ENCODE measurements around the gene SMIM23.

Gene SMIM23

GRCh38 chr5:171785517-171785916, at the start of gene SMIM23:
Gene SMIM23, plus strand, starts transcription at chr5:171785817. Its CDS starts 55 bp downstream, at chr5:171785872.
- DNase-seq (ENCODE audit: low read depth in 1 of 2, low spot score in 1 of 2) = no peak

DNA sequence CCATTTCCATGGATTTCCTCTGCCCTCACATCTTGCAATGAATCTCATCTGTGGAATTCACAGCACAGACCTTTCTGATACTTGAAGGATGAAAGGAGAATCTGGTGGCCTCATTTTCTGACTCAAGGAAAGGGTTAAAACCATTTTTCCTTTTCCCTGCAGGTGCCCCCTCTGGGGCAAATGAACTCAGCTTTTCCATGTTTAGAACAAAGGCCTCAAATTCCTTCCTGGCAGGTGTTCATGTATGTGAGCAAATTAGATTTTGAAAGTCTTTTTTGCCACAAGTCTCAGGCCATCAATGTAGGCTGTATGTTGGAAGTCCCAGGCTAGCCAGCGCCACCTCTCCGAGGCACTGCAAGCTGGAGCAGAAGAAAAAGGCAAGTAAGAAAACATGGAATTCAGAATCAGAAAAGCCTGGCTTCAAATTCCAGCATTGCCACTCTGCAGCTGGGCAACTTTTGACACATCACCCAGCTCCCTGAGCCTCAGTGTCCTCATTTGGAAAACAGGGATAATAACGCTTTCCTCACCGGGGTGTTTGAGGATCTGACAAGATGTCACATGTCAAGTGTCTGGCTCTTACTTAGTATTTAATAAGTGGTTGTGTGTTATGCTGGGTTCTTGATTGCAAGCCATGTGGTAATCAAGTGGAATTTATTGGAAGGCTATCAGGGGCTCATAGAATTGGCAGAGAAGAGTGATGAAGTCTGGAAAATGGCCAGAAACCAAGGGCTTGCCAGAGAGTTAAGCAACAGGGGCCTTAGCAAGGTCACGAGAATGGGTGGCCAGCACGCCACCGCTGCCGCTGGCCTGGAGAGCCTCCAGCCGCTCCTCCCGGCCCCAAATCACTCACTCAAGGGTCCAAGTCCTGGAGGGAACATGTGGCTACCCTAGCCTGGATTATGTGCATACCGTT, 48.4 kb upstream of the SMIM23 start:
- DNase-seq (ENCODE audit: low read depth in 1 of 2, low spot score in 1 of 2) = no peak

DNA sequence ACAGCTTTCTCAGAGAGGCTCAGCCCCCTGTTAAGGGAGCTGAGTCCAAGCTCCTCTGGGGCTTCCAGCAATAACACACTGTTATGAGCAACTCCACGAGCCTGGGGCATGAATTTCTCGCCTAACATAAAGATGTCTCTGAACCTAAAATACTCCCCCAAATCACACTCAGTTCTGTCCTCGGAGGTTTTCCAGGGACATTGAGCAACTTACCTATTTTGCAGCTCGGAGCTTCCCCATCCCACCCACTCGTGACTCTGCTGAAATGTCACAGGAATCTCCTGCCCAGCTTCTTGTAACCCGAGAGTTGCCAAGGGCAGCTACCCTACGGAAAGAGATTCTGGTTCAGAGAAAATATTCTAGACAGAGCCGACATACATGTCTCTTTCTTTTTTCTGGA, 47.1 kb upstream of the SMIM23 start:
- no peak for DNase-seq (ENCODE audit: low read depth in 1 of 2, low spot score in 1 of 2)

DNA sequence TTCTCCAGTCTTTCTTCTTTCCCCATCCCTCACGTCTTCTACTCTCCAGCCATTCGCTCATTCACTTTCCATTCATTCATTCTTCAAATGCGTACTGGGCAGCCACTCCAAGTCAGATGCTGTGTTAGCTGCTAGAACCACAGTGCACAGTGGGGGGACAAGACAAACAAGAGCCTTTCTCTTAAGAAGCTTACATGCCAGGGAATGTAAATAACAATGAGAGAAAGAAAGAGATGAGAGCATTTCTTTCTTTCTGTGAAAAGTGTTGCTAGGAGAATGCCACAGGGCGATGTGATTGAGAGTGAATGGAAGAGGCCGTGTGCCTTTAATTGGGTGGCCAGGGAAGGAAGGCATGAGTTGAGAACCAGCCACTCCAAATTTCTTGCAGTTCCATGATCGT, 46.3 kb upstream of the SMIM23 start:
- no peak for DNase-seq (ENCODE audit: low read depth in 1 of 2, low spot score in 1 of 2)

DNA sequence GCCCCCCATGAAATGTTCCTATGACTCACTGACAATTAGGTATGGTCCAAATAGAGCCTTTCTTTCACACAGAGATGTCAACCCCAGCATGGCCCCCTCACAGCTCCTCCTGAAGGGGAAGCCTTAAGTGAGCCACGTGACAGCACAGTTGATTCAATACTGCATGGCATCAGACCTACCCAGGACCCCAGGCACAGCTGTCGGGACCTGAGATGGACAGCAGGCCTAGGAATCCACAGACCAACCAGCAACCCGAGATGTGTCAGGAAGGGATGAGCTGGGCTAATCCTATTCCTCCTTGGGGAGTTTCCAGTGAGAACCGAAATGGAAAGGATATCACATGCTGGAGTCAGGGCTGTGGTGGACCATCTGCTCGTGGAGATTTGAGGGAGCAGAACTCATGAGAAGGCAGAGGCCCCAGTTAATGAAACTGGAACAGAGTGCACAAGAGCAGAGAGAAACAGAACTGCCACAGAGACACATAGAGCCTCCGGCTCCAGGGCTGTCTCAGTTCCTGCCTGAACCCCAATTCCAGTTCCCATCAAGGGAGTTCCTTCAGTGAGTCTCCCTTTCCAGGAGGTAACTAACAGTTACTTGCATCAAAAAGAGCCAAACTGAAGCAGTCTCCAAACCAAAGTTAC, 42.1 kb upstream of the SMIM23 start:
- DNase-seq (ENCODE audit: low read depth in 1 of 2, low spot score in 1 of 2) = no peak

DNA sequence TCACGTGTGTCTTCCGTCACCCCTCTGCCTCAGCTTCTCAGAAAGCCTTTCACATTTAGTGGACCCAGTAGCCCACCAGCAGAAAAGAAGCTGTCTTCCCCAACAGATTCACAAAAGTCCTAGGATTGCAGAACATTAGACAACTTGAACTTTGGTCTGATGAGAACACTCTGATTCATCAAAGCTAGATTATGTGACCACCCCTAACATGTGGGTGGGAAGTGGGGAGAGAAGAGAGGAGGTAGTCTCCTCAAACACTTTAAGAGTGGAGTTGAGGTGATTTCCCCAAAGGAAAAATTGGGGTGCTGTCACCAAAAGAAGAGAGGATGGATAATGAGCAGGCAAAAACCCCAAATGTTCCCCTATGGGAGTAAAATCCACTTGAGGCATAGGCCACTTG, 41.4 kb upstream of the SMIM23 start:
- no peak for DNase-seq (ENCODE audit: low read depth in 1 of 2, low spot score in 1 of 2)

- no peak for DNase-seq (ENCODE audit: low read depth in 1 of 2, low spot score in 1 of 2)
These were observed 40.7 kb upstream of the SMIM23 start for GRCh38 chr5:171744882-171745281.

DNA sequence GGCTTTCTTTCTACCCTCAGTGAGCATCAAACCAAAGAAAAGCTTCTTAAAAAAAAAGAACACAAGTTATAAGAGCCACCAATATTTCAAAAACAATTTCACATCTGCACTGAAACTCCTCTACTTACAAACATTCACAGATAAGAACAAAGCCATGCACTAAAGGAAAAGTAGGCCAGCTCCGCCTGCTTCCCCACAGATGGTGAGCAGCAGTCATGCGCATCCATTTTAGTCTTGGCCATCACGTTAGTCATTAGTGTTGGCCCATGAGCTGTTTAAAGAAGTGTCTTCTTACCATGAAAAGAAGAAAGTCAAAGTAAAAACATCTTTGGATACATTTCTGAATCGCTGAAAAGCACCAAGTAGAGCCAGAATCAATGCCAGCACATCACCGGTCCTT, 40.0 kb upstream of the SMIM23 start:
- no peak for DNase-seq (ENCODE audit: low read depth in 1 of 2, low spot score in 1 of 2)

DNA sequence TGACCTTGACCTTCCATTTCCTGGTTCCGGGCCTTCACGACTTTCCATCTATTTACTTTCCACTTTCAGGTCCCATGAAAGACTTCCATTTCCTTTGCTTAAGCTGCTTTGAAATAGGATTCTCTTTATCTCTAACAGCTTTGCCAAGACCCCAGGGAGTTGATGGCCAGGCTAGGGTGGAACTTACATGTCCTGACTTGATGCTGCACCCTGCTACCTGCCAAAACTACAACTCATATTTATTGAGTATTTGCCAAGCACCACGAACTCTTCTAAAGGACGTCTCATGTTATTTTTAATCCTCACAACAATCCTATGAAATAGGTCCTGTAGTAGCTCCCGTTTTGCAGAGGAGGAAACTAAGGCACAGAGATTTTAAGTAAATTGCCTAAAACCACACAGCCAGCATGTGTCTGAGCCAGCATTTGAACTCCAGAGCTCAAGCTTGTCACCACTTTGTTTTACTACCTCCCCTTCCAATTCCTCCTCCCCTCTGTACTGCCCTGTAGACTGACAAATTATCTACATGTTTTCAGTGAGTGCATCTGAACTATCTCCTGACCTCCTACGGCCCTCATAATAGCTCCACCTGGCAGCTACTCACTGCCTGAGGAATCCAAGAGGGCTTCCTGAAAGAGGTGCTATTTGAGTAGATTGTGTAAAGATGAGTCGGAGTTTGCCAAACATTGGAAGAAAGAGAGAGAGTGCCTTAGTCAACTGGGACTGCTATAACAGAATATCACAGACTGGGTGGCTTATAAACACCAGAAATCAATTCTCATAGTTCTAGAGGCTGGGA, 38.4 kb upstream of the SMIM23 start:
- no peak for DNase-seq (ENCODE audit: low read depth in 1 of 2, low spot score in 1 of 2)

DNA sequence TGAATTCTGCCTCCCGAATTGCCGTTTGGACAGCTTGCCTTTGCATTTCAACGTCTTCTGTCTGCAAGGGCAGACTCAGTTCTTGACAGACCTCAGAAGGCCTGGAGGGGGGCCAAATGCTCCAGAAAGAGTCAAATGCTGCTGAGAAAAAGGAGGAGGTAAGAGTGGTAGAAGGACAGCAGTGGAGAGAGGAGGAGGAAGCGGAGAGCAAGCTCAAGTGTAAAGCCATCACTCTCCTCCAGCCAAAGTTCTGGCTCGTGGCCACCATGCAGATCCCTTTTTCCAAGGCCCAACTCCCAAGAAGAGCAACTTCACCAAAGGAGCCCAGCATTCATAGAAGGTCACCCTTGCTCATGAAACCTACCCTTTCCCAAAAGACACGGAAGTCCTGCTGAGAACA, 36.9 kb upstream of the SMIM23 start:
- no peak for DNase-seq (ENCODE audit: low read depth in 1 of 2, low spot score in 1 of 2)

GRCh38 chr5:171749365-171749764, 36.3 kb upstream of the SMIM23 start:
- no peak for DNase-seq (ENCODE audit: low read depth in 1 of 2, low spot score in 1 of 2)

- DNase-seq (ENCODE audit: low read depth in 1 of 2, low spot score in 1 of 2) = no peak
These were observed 35.3 kb upstream of the SMIM23 start for GRCh38 chr5:171750311-171750788.

DNA sequence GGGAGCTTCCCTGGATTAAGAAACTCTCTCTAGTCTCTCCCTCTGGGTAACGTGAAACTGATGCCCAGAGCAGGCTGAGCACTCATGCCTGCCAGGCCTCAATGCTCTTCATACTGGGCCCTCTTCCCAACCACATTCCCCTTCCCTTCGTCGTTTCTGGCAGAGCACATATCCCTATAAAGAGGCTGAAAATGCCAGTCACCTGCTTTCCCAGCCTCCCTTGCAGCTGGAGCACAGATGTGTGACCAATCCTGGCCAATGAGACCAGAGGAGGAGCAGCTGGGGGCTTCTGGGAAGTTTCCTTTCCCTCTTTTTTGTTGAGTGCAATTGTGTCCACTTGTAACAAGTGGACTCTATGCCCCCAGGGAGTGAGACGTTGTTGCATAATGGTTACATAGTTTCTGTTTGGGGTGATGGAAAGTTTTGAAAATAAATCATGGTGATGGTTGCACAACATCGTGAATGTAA, 30.2 kb upstream of the SMIM23 start:
- DNase-seq (ENCODE audit: low read depth in 1 of 2, low spot score in 1 of 2) = no peak

- no peak for DNase-seq (ENCODE audit: low read depth in 1 of 2, low spot score in 1 of 2)
These were observed 27.6 kb upstream of the SMIM23 start for GRCh38 chr5:171757853-171758535.

DNA sequence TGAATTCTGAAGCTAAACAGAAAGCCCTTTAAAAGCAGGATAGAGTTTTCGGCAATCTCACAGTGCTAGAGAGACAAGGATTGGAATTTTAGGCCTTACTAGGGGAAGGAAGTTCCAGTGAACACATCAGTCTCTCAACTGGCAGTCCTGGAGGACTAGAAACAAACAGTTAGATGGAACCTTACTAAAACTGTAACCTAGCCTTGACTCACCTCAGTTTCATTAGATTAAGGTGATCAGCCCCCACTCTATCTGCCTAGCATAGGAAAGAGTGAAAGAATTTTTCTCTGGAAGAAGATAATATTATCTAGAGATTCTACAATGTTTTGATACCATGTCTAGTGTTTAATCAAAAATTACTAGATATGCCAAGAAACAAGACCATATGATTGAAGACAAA, 25.8 kb upstream of the SMIM23 start:
- DNase-seq (ENCODE audit: low read depth in 1 of 2, low spot score in 1 of 2) = no peak

GRCh38 chr5:171762021-171762608, 23.5 kb upstream of the SMIM23 start:
- DNase-seq (ENCODE audit: low read depth in 1 of 2, low spot score in 1 of 2) = no peak

- DNase-seq (ENCODE audit: low read depth in 1 of 2, low spot score in 1 of 2) = no peak
These were observed 22.7 kb upstream of the SMIM23 start for GRCh38 chr5:171762903-171763302.

DNA sequence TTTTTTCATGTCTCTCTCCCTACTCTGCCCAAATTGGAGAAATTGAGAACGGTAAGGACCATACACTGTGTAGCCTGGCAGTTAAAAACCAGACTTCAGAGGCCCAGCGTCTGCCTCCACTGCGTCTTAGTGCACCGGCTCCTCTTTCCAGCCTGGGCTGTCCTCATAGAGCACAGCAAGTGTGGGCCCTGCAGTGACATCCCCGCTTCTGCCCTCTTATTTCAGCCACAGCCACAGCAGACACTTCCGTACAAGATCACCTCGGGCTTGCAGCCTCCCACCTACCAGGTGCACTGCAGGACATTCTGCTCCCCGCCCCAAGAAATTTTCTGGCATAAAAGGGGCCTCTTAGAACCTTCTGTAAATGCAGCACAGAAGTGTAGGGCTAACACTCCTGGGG, 21.4 kb upstream of the SMIM23 start:
- DNase-seq (ENCODE audit: low read depth in 1 of 2, low spot score in 1 of 2) = no peak

GRCh38 chr5:171766875-171767274, 18.7 kb upstream of the SMIM23 start:
- DNase-seq (ENCODE audit: low read depth in 1 of 2, low spot score in 1 of 2) = no peak

DNA sequence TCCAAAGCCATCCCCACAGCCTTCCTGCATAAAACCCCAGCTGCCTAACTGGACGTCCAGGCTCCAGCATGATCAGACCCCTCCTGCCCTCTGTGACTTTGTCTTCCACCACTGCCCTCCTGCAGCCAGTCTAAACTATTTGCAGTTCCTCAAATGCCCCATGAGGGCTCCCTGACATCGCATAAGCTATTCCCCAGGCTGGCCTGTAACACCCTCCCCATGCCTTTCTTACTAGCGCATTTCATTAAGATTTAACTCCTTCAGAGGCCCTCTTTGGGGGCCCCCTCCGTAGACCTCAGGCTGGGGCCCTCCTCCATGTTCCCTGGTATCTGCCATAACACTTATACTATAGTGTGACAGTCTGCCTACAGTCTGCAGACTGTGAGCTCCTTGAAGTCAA, 15.5 kb upstream of the SMIM23 start:
- no peak for DNase-seq (ENCODE audit: low read depth in 1 of 2, low spot score in 1 of 2)

DNA sequence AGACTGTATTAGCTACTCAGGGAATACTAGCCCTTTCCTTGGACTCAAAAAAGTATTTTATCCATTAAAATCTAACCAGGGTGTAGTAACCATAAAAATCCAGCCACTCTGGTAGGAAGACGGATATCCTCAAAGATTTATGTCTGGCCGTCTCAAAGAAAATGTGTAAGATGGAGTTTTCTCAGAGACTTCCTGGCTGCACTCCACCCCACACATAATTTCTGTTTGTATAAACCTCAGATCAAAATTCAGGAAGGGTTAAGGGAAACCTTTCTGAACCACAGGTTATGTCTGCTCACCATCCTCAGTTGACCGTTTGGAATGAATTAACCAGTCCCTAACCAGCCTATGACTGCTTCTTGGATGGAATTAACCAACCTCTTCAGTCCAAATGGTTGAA, 13.8 kb upstream of the SMIM23 start:
- DNase-seq (ENCODE audit: low read depth in 1 of 2, low spot score in 1 of 2) = no peak

Data from activated CD4-positive, alpha-beta T cell treated with anti-CD3 and anti-CD28 coated beads, Interleukin-2, amount 50 U/mL, for 24 hours (primary cell).